ENCODE measurements around the gene IRF2BP1.

IRF2BP1 gene

DNA sequence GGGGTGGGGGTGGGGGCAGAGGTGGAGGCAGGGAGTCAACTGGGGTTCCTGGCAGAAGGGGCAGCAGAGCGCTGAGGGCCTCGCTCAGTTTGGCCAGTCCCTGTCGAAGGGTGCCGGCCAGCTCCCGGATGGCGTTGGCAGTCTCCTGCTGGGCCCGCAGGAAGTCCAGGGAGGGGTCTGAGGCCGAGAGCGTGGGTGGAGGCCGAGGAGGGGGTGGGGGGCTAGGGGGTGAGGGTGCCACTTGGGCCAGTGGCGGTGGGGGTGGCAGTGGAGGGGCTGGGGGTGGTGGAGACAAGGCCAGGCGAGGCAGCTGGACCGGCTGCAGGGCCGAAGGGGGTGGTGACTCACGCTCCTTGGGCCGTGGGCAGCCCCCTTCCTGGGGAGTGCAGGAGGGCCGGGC, 4.9 kb upstream of the IRF2BP1 start:
- no peak for ATAC-seq
- no peak for TF ChIP-seq TCF4 (CRISPR knock-in tag; IDR thresholded peaks at IDR 0.05; ENCODE audit: borderline replicate concordance)

DNA sequence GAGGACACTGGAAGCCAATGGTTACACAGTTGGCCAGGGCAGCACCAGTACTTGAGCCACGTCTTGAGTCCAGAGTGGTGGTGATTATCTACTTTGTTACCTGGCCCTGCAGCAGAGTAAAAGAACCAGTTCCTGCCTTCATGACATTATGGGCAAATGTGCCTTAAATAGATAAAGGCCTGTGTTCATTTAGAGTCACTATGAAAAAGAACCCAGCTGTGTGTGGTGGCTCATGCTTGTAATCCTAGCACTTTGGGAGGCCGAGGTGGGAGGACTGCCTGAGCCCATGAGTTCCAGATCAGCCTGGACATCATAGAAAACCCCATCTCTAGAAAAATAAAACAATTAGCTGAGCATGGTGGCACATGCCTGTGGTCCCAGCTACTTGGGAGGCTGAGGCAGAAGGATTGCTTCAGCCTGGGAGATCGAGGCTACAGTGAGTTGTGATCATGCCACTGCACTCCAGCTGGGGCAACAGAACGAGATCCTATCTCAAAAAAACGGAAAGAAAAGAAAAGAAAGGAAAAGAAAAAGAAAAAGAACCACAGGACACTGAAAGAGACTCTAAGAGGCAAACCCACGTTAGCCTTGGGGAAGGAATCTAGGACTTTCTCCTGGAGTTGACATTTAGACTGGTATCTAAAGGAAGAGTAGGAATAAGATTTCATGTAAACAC, 3.4 kb upstream of the IRF2BP1 start:
- TF ChIP-seq PPARA (CRISPR knock-in tag; IDR thresholded peaks at IDR 0.05; ENCODE audit: borderline replicate concordance), result no peak
- no peak for TF ChIP-seq SNAI2 (CRISPR knock-in tag; IDR thresholded peaks at IDR 0.05)
- no peak for TF ChIP-seq ZFP3 (CRISPR knock-in tag; IDR thresholded peaks at IDR 0.05)
- TF ChIP-seq, protein P1, sequence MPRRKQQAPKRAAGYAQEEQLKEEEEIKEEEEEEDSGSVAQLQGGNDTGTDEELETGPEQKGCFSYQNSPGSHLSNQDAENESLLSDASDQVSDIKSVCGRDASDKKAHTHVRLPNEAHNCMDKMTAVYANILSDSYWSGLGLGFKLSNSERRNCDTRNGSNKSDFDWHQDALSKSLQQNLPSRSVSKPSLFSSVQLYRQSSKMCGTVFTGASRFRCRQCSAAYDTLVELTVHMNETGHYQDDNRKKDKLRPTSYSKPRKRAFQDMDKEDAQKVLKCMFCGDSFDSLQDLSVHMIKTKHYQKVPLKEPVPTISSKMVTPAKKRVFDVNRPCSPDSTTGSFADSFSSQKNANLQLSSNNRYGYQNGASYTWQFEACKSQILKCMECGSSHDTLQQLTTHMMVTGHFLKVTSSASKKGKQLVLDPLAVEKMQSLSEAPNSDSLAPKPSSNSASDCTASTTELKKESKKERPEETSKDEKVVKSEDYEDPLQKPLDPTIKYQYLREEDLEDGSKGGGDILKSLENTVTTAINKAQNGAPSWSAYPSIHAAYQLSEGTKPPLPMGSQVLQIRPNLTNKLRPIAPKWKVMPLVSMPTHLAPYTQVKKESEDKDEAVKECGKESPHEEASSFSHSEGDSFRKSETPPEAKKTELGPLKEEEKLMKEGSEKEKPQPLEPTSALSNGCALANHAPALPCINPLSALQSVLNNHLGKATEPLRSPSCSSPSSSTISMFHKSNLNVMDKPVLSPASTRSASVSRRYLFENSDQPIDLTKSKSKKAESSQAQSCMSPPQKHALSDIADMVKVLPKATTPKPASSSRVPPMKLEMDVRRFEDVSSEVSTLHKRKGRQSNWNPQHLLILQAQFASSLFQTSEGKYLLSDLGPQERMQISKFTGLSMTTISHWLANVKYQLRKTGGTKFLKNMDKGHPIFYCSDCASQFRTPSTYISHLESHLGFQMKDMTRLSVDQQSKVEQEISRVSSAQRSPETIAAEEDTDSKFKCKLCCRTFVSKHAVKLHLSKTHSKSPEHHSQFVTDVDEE (CRISPR knock-in tag; IDR thresholded peaks at IDR 0.05), result no peak
- no peak for TF ChIP-seq ISL1 (CRISPR knock-in tag; IDR thresholded peaks at IDR 0.05)
- TF ChIP-seq, protein P2, sequence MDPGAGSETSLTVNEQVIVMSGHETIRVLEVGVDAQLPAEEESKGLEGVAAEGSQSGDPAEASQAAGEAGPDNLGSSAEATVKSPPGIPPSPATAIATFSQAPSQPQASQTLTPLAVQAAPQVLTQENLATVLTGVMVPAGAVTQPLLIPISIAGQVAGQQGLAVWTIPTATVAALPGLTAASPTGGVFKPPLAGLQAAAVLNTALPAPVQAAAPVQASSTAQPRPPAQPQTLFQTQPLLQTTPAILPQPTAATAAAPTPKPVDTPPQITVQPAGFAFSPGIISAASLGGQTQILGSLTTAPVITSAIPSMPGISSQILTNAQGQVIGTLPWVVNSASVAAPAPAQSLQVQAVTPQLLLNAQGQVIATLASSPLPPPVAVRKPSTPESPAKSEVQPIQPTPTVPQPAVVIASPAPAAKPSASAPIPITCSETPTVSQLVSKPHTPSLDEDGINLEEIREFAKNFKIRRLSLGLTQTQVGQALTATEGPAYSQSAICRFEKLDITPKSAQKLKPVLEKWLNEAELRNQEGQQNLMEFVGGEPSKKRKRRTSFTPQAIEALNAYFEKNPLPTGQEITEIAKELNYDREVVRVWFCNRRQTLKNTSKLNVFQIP (CRISPR knock-in tag; IDR thresholded peaks at IDR 0.05; ENCODE audit: borderline replicate concordance, low read depth), result no peak
- TF ChIP-seq CSDC2 (CRISPR knock-in tag; IDR thresholded peaks at IDR 0.05), result no peak
- no peak for TF ChIP-seq ZFP30 (CRISPR knock-in tag; IDR thresholded peaks at IDR 0.05)
- TF ChIP-seq TCF4 (CRISPR knock-in tag; IDR thresholded peaks at IDR 0.05; ENCODE audit: borderline replicate concordance), result no peak
- no peak for TF ChIP-seq ZNF565 (CRISPR knock-in tag; conservative IDR thresholded peaks at IDR 0.05; ENCODE audit: low read depth)
- no peak for TF ChIP-seq ZNF8 (CRISPR knock-in tag; IDR thresholded peaks at IDR 0.05)
- TF ChIP-seq OSR1 (CRISPR knock-in tag; IDR thresholded peaks at IDR 0.05), result no peak
- no peak for TF ChIP-seq BACH2 (CRISPR knock-in tag; IDR thresholded peaks at IDR 0.05; ENCODE audit: borderline replicate concordance)
- ATAC-seq, result no peak

DNA sequence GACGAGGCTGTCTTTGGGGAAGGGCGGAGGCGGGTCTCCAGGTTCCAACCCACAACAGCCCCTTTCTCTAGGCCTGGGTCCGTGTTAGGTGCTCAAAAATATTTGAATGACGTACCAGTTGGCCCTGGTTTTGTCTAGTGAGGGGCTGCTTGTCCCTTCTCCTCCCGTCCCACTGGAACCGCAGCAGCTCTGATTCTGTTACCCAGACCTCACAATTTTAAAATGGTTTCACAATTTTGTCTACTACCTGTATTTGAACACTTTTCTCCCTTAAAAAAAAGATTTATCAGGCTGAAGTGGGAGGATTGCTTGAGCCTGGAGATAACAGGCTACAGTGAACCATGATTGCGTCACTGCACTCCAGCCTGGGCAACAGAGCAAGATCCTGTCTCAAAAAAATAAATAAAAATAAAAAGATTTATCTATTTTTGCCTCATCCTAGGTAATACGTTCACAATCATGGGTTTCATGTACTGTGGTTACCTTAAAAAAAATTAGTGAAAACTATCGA, 1.3 kb upstream of the IRF2BP1 start:
- no peak for TF ChIP-seq ZNF8 (CRISPR knock-in tag; IDR thresholded peaks at IDR 0.05)
- no peak for TF ChIP-seq CSDC2 (CRISPR knock-in tag; IDR thresholded peaks at IDR 0.05)
- no peak for TF ChIP-seq ISL1 (CRISPR knock-in tag; IDR thresholded peaks at IDR 0.05)
- TF ChIP-seq ZC3H10 (CRISPR knock-in tag; IDR thresholded peaks at IDR 0.05), result no peak
- no peak for TF ChIP-seq TOX (CRISPR knock-in tag; IDR thresholded peaks at IDR 0.05; ENCODE audit: borderline replicate concordance)
- TF ChIP-seq, protein P1 (CRISPR knock-in tag; IDR thresholded peaks at IDR 0.05), result peak; percentile 20; the same call in 1 of the 2 replicates
- no peak for TF ChIP-seq SNAI2 (CRISPR knock-in tag; IDR thresholded peaks at IDR 0.05)
- no peak for ATAC-seq

- peak; percentile 82 for ATAC-seq
- TF ChIP-seq TOX (CRISPR knock-in tag; IDR thresholded peaks at IDR 0.05; ENCODE audit: borderline replicate concordance) (no peak; the same call in 1 of the 2 replicates), CSDC2 (CRISPR knock-in tag; IDR thresholded peaks at IDR 0.05) (peak; percentile 71; the same call in 1 of the 2 replicates), OSR1 (CRISPR knock-in tag; IDR thresholded peaks at IDR 0.05) (no peak), GLIS3 (CRISPR knock-in tag; IDR thresholded peaks at IDR 0.05) (0 out of 2 replicates have a peak, but pooled peaks have one; percentile 47), ZFP30 (CRISPR knock-in tag; IDR thresholded peaks at IDR 0.05) (no peak)
- TF ChIP-seq, protein P3, sequence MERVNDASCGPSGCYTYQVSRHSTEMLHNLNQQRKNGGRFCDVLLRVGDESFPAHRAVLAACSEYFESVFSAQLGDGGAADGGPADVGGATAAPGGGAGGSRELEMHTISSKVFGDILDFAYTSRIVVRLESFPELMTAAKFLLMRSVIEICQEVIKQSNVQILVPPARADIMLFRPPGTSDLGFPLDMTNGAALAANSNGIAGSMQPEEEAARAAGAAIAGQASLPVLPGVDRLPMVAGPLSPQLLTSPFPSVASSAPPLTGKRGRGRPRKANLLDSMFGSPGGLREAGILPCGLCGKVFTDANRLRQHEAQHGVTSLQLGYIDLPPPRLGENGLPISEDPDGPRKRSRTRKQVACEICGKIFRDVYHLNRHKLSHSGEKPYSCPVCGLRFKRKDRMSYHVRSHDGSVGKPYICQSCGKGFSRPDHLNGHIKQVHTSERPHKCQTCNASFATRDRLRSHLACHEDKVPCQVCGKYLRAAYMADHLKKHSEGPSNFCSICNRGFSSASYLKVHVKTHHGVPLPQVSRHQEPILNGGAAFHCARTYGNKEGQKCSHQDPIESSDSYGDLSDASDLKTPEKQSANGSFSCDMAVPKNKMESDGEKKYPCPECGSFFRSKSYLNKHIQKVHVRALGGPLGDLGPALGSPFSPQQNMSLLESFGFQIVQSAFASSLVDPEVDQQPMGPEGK (CRISPR knock-in tag; IDR thresholded peaks at IDR 0.05; ENCODE audit: borderline replicate concordance), result peak; percentile 88; the same call in 1 of the 2 replicates
- TF ChIP-seq, protein P2 (CRISPR knock-in tag; IDR thresholded peaks at IDR 0.05; ENCODE audit: borderline replicate concordance, low read depth), result no peak
- TF ChIP-seq, protein P4, sequence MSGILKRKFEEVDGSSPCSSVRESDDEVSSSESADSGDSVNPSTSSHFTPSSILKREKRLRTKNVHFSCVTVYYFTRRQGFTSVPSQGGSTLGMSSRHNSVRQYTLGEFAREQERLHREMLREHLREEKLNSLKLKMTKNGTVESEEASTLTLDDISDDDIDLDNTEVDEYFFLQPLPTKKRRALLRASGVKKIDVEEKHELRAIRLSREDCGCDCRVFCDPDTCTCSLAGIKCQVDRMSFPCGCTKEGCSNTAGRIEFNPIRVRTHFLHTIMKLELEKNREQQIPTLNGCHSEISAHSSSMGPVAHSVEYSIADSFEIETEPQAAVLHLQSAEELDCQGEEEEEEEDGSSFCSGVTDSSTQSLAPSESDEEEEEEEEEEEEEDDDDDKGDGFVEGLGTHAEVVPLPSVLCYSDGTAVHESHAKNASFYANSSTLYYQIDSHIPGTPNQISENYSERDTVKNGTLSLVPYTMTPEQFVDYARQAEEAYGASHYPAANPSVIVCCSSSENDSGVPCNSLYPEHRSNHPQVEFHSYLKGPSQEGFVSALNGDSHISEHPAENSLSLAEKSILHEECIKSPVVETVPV (CRISPR knock-in tag; IDR thresholded peaks at IDR 0.05), result 0 out of 2 replicates have a peak, but pooled peaks have one; percentile 30
Observed at GRCh38 chr19:45886427-45887199, 672 bp upstream of the IRF2BP1 start.

Measured in SK-N-SH treated with all-trans-retinoic acid at 6 μM for 48 hours (cell line).